HG03558 (cell line): ENCODE results near the gene NSF.
"Not testable (repeated sequence)": the region's sequence is repeated elsewhere in the genome, so short reads cannot be mapped to it uniquely, and the experiment has no call there.

ENCODE experiments used
- ATAC-seq: cut with Tn5 transposase; IDR thresholded peaks from one replicate; pipeline ENCODE4 v1.9.1; 2021; ENCODE audit warnings: moderate number of reproducible peaks; ENCODE audit not compliant: unreplicated experiment; ENCODE audit errors: extremely low read depth

Gene NSF

DNA sequence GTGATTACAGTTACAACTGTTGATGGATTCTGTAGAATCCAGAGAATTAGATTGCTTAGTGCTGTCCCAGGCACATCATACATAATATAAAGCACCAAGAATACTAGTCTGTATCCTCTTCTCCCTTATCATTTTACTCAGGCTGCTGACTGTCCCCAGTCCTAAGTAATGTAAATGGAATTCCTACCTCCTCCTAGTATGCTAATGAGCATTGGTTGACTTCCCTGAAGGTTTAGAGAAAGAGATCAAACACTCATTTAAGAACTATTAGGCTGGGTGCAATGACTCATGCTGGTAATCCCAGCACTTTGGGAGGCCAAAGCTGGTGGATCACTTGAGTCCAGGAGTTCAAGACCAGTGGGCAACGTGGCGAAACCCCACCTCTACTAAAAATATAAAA is 37.0 kb downstream of the NSF start:
- ATAC-seq, result not testable (repeated sequence)

- not testable (repeated sequence) for ATAC-seq
Measured at GRCh38 chr17:46628753-46629436, 38.4 kb downstream of the NSF start.

GRCh38 chr17:46632146-46632545 is 41.7 kb downstream of the NSF start:
- ATAC-seq, result not testable (repeated sequence)

- ATAC-seq, result not testable (repeated sequence)
Measured at GRCh38 chr17:46634844-46635243, 44.4 kb downstream of the NSF start.

- not testable (repeated sequence) for ATAC-seq
Measured at GRCh38 chr17:46641861-46642656, 51.6 kb downstream of the NSF start.

DNA sequence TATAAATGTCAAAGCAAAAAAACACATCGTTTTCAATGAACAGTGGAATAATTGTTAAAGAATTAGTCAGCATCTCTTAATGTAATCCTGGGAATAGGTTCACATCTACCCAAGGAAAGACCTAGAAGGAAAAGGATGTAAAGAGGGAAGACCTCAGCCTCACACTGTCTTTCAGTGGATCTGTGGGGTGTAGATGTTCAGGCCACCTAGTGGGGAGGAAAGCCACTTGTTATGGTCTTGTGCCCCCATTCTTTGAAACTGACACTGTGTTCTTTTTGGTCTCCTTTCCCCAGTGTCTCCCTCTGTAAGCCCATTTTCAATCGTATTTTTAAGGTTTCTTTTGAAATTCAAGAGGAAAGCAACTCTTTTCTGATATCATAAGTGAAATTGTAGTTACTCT is 56.8 kb downstream of the NSF start:
- ATAC-seq, result not testable (repeated sequence)

DNA sequence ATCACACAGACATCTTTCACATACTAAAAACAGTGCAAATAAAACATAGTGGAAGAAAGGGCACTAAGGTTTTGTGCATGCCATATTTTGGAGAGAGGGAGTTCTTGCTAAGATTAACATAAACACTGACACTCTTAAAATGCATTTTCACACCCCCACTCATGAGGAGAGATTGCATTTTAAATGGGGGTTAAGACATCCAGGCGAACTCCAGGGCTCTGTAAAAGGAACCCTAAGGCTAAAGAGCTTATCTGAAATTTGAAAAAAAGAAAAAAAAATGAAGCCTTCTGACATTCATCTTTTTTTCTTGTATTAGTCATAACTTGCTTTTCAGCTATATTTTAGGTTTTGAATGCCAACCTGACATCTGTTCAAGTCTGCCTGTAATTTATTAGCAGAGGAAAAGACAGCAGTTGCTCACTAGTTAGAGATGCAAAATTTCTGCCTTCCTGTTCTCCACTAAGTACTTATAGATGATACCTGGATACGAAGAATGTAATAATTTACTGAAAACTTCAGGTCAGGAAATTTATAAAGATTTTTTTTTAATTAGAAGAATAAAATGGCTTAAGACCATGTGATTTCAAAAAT is 57.3 kb downstream of the NSF start:
- not testable (repeated sequence) for ATAC-seq

DNA sequence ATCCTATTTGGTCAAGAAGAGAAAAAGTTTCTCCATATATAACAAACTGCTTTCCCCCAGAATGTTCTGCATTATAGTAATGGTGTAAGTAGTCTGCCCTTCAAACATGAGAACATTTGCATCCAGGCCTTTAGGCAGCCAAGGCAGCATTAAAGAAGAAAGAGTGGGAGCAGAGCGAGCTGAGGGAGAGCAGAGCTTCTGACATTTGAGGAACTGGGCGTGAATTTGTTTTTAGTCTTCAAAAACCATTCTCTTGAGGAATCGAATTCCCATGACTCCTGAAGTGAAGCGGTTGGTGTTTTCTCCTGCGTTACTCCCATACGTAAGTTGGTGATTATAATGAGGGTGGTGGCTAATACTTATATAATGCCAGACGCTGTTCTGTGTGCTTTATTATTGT is 58.8 kb downstream of the NSF start:
- ATAC-seq, result not testable (repeated sequence)

GRCh38 chr17:46652024-46652643 is 61.7 kb downstream of the NSF start:
- not testable (repeated sequence) for ATAC-seq

- not testable (repeated sequence) for ATAC-seq
Measured at GRCh38 chr17:46658235-46658634, 67.8 kb downstream of the NSF start.

- not testable (repeated sequence) for ATAC-seq
Measured at GRCh38 chr17:46659702-46660101, 69.2 kb downstream of the NSF start.

DNA sequence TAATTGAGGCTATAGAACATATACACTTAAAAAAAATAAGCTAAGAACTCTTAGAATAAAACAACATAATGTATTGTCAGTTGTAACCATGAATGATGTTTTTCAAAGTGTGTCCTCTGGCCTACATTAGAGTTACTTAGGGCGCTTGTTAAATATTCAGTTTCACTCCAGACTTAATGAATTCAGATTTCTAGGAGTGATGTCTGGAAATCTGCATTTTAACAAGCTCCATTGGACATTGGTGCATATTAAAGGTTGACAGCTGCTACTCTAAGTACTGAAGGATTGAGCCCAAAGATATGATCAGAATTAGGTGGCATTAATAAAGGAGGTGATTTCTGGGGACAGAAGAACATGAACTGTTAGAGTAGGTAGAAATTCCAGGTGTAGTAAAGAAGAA is 72.7 kb downstream of the NSF start:
- not testable (repeated sequence) for ATAC-seq

GRCh38 chr17:46663552-46663951 is 73.1 kb downstream of the NSF start:
- ATAC-seq, result not testable (repeated sequence)

- ATAC-seq, result not testable (repeated sequence)
Measured at GRCh38 chr17:46665969-46666368, 75.5 kb downstream of the NSF start.

- ATAC-seq, result not testable (repeated sequence)
Measured at GRCh38 chr17:46670789-46671188, 80.3 kb downstream of the NSF start.

- not testable (repeated sequence) for ATAC-seq
Measured at GRCh38 chr17:46672777-46673176, 82.3 kb downstream of the NSF start.

GRCh38 chr17:46677819-46678218 is 87.3 kb downstream of the NSF start:
- ATAC-seq, result not testable (repeated sequence)

DNA sequence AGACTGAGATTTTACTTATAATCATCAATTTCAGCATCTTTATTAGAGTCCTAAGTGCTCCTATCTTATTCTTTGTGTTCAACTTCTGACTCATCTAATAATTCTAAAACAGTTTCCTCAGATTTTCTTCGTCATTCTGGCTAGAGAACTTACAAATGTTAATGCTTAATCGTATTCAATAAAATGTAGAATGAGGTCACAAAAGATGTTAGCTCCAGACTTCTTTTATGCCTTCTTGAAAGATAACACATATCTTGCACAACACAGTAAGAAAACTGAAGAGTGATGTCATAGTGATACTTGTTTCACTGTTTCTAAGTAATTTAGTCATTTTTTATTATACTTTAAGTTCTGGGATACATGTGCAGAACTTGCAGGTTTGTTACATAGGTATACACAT is 93.2 kb downstream of the NSF start:
- not testable (repeated sequence) for ATAC-seq

DNA sequence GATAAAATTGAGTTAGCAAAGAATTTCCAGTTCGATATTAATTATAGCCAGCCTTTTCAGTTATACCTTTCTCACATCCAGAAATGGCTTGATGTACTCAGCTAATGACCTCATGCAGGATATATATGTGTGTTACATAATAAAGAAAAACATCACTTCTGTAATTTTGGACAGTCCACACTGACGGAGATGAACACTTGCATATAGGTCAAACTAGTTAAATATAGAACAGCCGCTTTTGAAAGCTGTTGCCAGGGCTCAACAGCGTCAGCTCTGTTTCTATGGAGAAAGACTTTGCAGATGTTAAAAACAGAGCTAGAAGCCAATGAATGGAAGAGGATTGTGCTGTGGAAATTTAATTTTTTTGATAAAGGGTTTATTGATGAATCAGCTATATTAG is 94.8 kb downstream of the NSF start:
- not testable (repeated sequence) for ATAC-seq

GRCh38 chr17:46692196-46692595 is 101.7 kb downstream of the NSF start:
- not testable (repeated sequence) for ATAC-seq

- not testable (repeated sequence) for ATAC-seq
Measured at GRCh38 chr17:46693283-46693682, 102.8 kb downstream of the NSF start.
